H9 (cell line): ENCODE results near the gene COMMD9. TPM values are rescaled to one million over a fixed set of nuclear protein-coding genes. Genes with fewer than 3 reads are reported as not detected.

ENCODE experiments used
- DNase-seq: peaks from one replicate; pipeline ENCODE4 v3.0.0-alpha.2; 2017
- H2AFZ ChIP-seq: one replicate; pipeline ENCODE4 v1.6.1; 2013; ENCODE audit warnings: mild to moderate bottlenecking, low read length, control low read depth, moderate library complexity
- H2AK5ac ChIP-seq: 2 replicates; pipeline ENCODE4 v1.6.1; 2013; ENCODE audit warnings: low read length, control low read depth, mixed read lengths; ENCODE audit not compliant: insufficient read length
- H2BK120ac ChIP-seq: one replicate; pipeline ENCODE4 v1.6.1; 2013; ENCODE audit warnings: low read depth, mild to moderate bottlenecking, low read length, control low read depth, inconsistent platforms; ENCODE audit not compliant: poor library complexity, severe bottlenecking
- H2BK12ac ChIP-seq: 2 replicates; pipeline ENCODE4 v1.6.1; 2013; ENCODE audit warnings: low read length, control low read depth, mixed read lengths, low read depth; ENCODE audit not compliant: insufficient read length
- H2BK15ac ChIP-seq: 2 replicates; pipeline ENCODE4 v1.6.1; 2013; ENCODE audit warnings: low read depth, low read length, control low read depth
- H2BK20ac ChIP-seq: one replicate; pipeline ENCODE4 v1.6.1; 2013; ENCODE audit warnings: low read depth, mild to moderate bottlenecking, low read length, control low read depth, inconsistent platforms; ENCODE audit not compliant: poor library complexity, severe bottlenecking
- H2BK5ac ChIP-seq: 2 replicates; pipeline ENCODE4 v1.6.1; 2013; ENCODE audit warnings: low read length, control low read depth, mixed read lengths; ENCODE audit not compliant: insufficient read length
- H3K14ac ChIP-seq: 2 replicates; pipeline ENCODE4 v1.6.1; 2013; ENCODE audit warnings: low read length, control low read depth; ENCODE audit not compliant: insufficient read depth
- H3K18ac ChIP-seq: 2 replicates; pipeline ENCODE4 v1.6.1; 2013; ENCODE audit warnings: low read depth, mild to moderate bottlenecking, mixed read lengths, low read length, control low read depth; ENCODE audit not compliant: insufficient read length
- H3K23ac ChIP-seq: 2 replicates; pipeline ENCODE4 v1.6.1; 2013; ENCODE audit warnings: low read length, control low read depth, mixed read lengths, low read depth; ENCODE audit not compliant: insufficient read length
- H3K23me2 ChIP-seq: 2 replicates; pipeline ENCODE4 v1.6.1; 2013; ENCODE audit warnings: low read depth, mild to moderate bottlenecking, mixed read lengths, low read length, control low read depth; ENCODE audit not compliant: insufficient read length, poor library complexity, severe bottlenecking
- H3K27ac ChIP-seq: 2 replicates; pipeline ENCODE4 v1.5.1; 2013; ENCODE audit warnings: low read length, control low read depth, mixed read lengths, low read depth; ENCODE audit not compliant: insufficient read length
- H3K27me3 ChIP-seq: 2 replicates; pipeline ENCODE4 v1.6.1; 2013; ENCODE audit warnings: low read length, control low read depth, inconsistent platforms; ENCODE audit not compliant: insufficient read depth
- H3K4ac ChIP-seq: 2 replicates; pipeline ENCODE4 v1.6.1; 2013; ENCODE audit warnings: low read depth, mild to moderate bottlenecking, control low read depth, inconsistent platforms, low read length, moderate library complexity
- H3K4me1 ChIP-seq: 2 replicates; pipeline ENCODE4 v1.6.1; 2013; ENCODE audit warnings: low read length, control low read depth, inconsistent platforms; ENCODE audit not compliant: insufficient read depth
- H3K4me2 ChIP-seq: 2 replicates; pipeline ENCODE4 v1.6.1; 2013; ENCODE audit warnings: low read length, control low read depth, mixed read lengths; ENCODE audit not compliant: insufficient read length, insufficient read depth
- H3K56ac ChIP-seq: 2 replicates; pipeline ENCODE4 v1.6.1; 2013; ENCODE audit warnings: low read depth, mild to moderate bottlenecking, mixed read lengths, low read length, control low read depth; ENCODE audit not compliant: insufficient read length
- H3K79me1 ChIP-seq: 2 replicates; pipeline ENCODE4 v1.6.1; 2013; ENCODE audit warnings: low read depth, mild to moderate bottlenecking, moderate library complexity, low read length, control low read depth, inconsistent platforms; ENCODE audit not compliant: insufficient read depth, poor library complexity, severe bottlenecking
- H3K79me2 ChIP-seq: 2 replicates; pipeline ENCODE4 v1.6.1; 2013; ENCODE audit warnings: low read length, control low read depth, inconsistent platforms; ENCODE audit not compliant: insufficient read depth
- H3K9ac ChIP-seq: 2 replicates; pipeline ENCODE4 v1.6.1; 2013; ENCODE audit warnings: low read length, control low read depth, mixed read lengths; ENCODE audit not compliant: insufficient read length; ENCODE audit errors: extremely low read depth
- H3K9me3 ChIP-seq: one replicate; pipeline ENCODE4 v1.6.1; 2013; ENCODE audit warnings: low read depth, low read length, inconsistent platforms; ENCODE audit not compliant: control insufficient read depth
- H3T11ph ChIP-seq: one replicate; pipeline ENCODE4 v1.6.1; 2013; ENCODE audit warnings: mild to moderate bottlenecking, low read length, control low read depth, inconsistent platforms
- H4K20me1 ChIP-seq: one replicate; pipeline ENCODE4 v1.6.1; 2013; ENCODE audit not compliant: control insufficient read depth, insufficient read length, insufficient read depth
- H4K5ac ChIP-seq: 2 replicates; pipeline ENCODE4 v1.6.1; 2013; ENCODE audit warnings: low read depth, mild to moderate bottlenecking, mixed read lengths, low read length, control low read depth; ENCODE audit not compliant: insufficient read length
- H4K8ac ChIP-seq: replicated peaks from 2 replicates; pipeline ENCODE4 v1.6.1; 2013; ENCODE audit warnings: low read length, control low read depth, mixed read lengths, low read depth; ENCODE audit not compliant: insufficient read length
- H4K91ac ChIP-seq: 2 replicates; pipeline ENCODE4 v1.6.1; 2013; ENCODE audit warnings: low read depth, mild to moderate bottlenecking, moderate library complexity, mixed read lengths, low read length, control low read depth; ENCODE audit not compliant: insufficient read length
- H3K27ac Mint-ChIP-seq, 3 experiments: 2 replicates in 2 of 3; 3 replicates in 1 of 3; pipeline ENCODE4 v1.8.0; 2020 to 2021; ENCODE audit warnings: mixed read lengths in 3 of 3, mild to moderate bottlenecking in 1 of 3, moderate library complexity in 1 of 3
- H3K27me3 Mint-ChIP-seq: 2 replicates; pipeline ENCODE4 v1.8.0; 2021; ENCODE audit warnings: low read depth, mild to moderate bottlenecking, moderate library complexity, mixed read lengths
- H3K36me3 Mint-ChIP-seq, 3 experiments: 2 replicates in 2 of 3; 3 replicates in 1 of 3; pipeline ENCODE4 v1.8.0; 2020 to 2021; ENCODE audit warnings: low read depth in 3 of 3, mixed read lengths in 3 of 3; ENCODE audit not compliant: insufficient read depth in 1 of 3
- H3K4me1 Mint-ChIP-seq, 2 experiments: 2 replicates each; pipeline ENCODE4 v1.8.0; 2020; ENCODE audit warnings: mixed read lengths in 2 of 2
- H3K4me3 Mint-ChIP-seq, 2 experiments: 2 replicates in 1 of 2; 3 replicates in 1 of 2; pipeline ENCODE4 v1.8.0; 2020 to 2021; ENCODE audit warnings: mild to moderate bottlenecking in 2 of 2, mixed read lengths in 2 of 2, moderate library complexity in 1 of 2
- H3K9me3 Mint-ChIP-seq, 2 experiments: 2 replicates in 1 of 2; 3 replicates in 1 of 2; pipeline ENCODE4 v1.8.0; 2020; ENCODE audit warnings: mild to moderate bottlenecking in 2 of 2, mixed read lengths in 2 of 2, moderate library complexity in 1 of 2
- WGBS: extraction: QIAGEN DNeasy Blood & Tissue Kit; methylation state at CpG from one replicate; pipeline ENCODE4 v1.1.7; 2013; ENCODE audit warnings: missing lambda C conversion rate, low lambda C conversion rate, mixed read lengths; ENCODE audit not compliant: insufficient read length; ENCODE audit errors: extremely low coverage; 5-methylcytosine and 5-hydroxymethylcytosine counted together
- total RNA-seq: library from RNA; stranded (reverse); gene quantifications from 2 replicates; pipeline ENCODE4 v1.2.1, GENCODE V29; 2021
- TF ChIP-seq, protein P1 (sequence below): fragments of 200-600 bp; sonication (generic); conservative IDR thresholded peaks from 3 replicates; pipeline ENCODE4 v1.8.0; 2021; ENCODE audit warnings: antibody characterized with exemption, mild to moderate bottlenecking

The COMMD9 gene
- total RNA-seq, 1 experiment from 2014 or later = 47.0 TPM

GRCh38 chr11:36330411-36330810 lies 41.2 kb upstream of the COMMD9 start:
- Histone ChIP-seq H4K8ac (no peak overlapping the region), H4K91ac (no peak overlapping the region), H3K9me3 (no peaks in the 10 kb centered on the region), H3K4me1 (peaks cover 3% of the 10 kb centered on the region; the same call in 1 of the 2 replicates), H2BK5ac (no peak overlapping the region), H3K27ac (no peak overlapping the region), H3K79me2 (no peaks in the 10 kb centered on the region), H2BK12ac (no peak overlapping the region), H4K5ac (no peak overlapping the region), H3K23ac (no peak overlapping the region), H3T11ph (no peak overlapping the region), H3K79me1 (no peaks in the 10 kb centered on the region), H3K9ac (no peak overlapping the region), H3K18ac (no peak overlapping the region), H2BK120ac (no peak overlapping the region), H3K14ac (no peak overlapping the region), H2BK15ac (no peak overlapping the region), H3K27me3 (no peaks in the 10 kb centered on the region), H2AK5ac (no peak overlapping the region), H3K23me2 (no peaks in the 10 kb centered on the region), H3K4ac (no peak overlapping the region), H3K56ac (no peak overlapping the region), H2BK20ac (no peak overlapping the region), H2AFZ (no peak overlapping the region), H3K4me2 (no peak overlapping the region), H4K20me1 (no peaks in the 10 kb centered on the region)
- Mint-ChIP-seq H3K36me3 (peaks cover 0 to 7% (median 0%) of the 10 kb centered on the region in 3 experiments; a peak in 2 of 7 replicates), H3K27me3 (no peaks in the 10 kb centered on the region), H3K4me1 (peaks cover 23 to 26% of the 10 kb centered on the region in 2 experiments), H3K4me3 (no peak overlapping the region), H3K9me3 (no peaks in the 10 kb centered on the region), H3K27ac (no peak overlapping the region)
- DNase-seq = no peak
- TF ChIP-seq, protein P1, sequence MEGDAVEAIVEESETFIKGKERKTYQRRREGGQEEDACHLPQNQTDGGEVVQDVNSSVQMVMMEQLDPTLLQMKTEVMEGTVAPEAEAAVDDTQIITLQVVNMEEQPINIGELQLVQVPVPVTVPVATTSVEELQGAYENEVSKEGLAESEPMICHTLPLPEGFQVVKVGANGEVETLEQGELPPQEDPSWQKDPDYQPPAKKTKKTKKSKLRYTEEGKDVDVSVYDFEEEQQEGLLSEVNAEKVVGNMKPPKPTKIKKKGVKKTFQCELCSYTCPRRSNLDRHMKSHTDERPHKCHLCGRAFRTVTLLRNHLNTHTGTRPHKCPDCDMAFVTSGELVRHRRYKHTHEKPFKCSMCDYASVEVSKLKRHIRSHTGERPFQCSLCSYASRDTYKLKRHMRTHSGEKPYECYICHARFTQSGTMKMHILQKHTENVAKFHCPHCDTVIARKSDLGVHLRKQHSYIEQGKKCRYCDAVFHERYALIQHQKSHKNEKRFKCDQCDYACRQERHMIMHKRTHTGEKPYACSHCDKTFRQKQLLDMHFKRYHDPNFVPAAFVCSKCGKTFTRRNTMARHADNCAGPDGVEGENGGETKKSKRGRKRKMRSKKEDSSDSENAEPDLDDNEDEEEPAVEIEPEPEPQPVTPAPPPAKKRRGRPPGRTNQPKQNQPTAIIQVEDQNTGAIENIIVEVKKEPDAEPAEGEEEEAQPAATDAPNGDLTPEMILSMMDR = no peak
- no CpG with 5 or more reads among the region's 2 CpGs for WGBS
